SK-N-SH (cell line): ENCODE results near the gene PTDSS2. TPM values are rescaled to one million over a fixed set of nuclear protein-coding genes. Genes with fewer than 3 reads are reported as not detected.

Source experiments
- CTCF ChIA-PET: fragments of 300-600, 350-600 bp; formaldehyde crosslinking; extraction: SDS; loops from one replicate; lab custom pipeline; 2021; lab: Yijun Ruan, JAX
- POLR2A ChIA-PET: fragments of 350-600 bp; sonication (Branson Sonifier 250); formaldehyde crosslinking; extraction: SDS; loops from one replicate; lab custom pipeline; 2020; ENCODE audit warnings: antibody characterized with exemption, inconsistent platforms; lab: Yijun Ruan, JAX
- DNase-seq: peaks from one replicate; pipeline ENCODE4 v3.0.0; 2012
- H2AFZ ChIP-seq: fragments of 200-600 bp; sonication (generic); 2 replicates; pipeline ENCODE4 v1.8.1; 2016; ENCODE audit warnings: antibody characterized with exemption, mild to moderate bottlenecking, low read depth
- H3F3A ChIP-seq: fragments of 200-600 bp; sonication (generic); replicated peaks from 2 replicates; pipeline ENCODE3; 2016; ENCODE audit warnings: antibody characterized with exemption, mild to moderate bottlenecking; ENCODE audit not compliant: insufficient read depth
- H3K27ac ChIP-seq, 2 experiments: fragments of 200-500 bp in 1 of 2; fragments of 200-600 bp in 1 of 2; sonication (Bioruptor generic) in 1 of 2; sonication (generic), shearing (Covaris generic) in 1 of 2; 2 replicates each; pipeline versions ENCODE4 v1.5.1 to v1.6.1; 2014 to 2016; ENCODE audit warnings: low read depth in 2 of 2, inconsistent platforms in 1 of 2, low read length in 1 of 2, mild to moderate bottlenecking in 1 of 2, mixed read lengths in 1 of 2
- H3K27me3 ChIP-seq: fragments of 200-600 bp; sonication (generic), shearing (Covaris generic); 2 replicates; pipeline ENCODE4 v1.6.1; 2016; ENCODE audit warnings: mixed run types; ENCODE audit not compliant: insufficient read depth
- H3K36me3 ChIP-seq, 2 experiments: fragments of 200-500 bp in 1 of 2; fragments of 200-600 bp in 1 of 2; sonication (Bioruptor generic) in 1 of 2; sonication (generic) in 1 of 2; replicated peaks in 1 of 2; 2 replicates each; pipeline versions ENCODE3 to v1.5.1; 2014 to 2016; ENCODE audit warnings: low read length in 1 of 2, mild to moderate bottlenecking in 1 of 2; ENCODE audit not compliant: insufficient read depth in 2 of 2, control insufficient read depth in 1 of 2
- H3K4me1 ChIP-seq, 2 experiments: fragments of 200-500 bp in 1 of 2; fragments of 200-600 bp in 1 of 2; sonication (Bioruptor generic) in 1 of 2; sonication (generic), shearing (Covaris generic) in 1 of 2; 2 replicates each; pipeline versions ENCODE4 v1.5.1 to v1.6.1; 2014 to 2016; ENCODE audit warnings: low read depth in 1 of 2, low read length in 1 of 2, mixed run types in 1 of 2; ENCODE audit not compliant: insufficient read depth in 2 of 2, control insufficient read depth in 1 of 2
- H3K4me2 ChIP-seq: fragments of 200-600 bp; sonication (generic), shearing (Covaris generic); 2 replicates; pipeline ENCODE4 v1.6.1; 2017; ENCODE audit warnings: mixed run types
- H3K4me3 ChIP-seq, 2 experiments: fragments of 200-500 bp in 1 of 2; fragments of 200-600 bp in 1 of 2; sonication (Bioruptor generic) in 1 of 2; sonication (generic), shearing (Covaris generic) in 1 of 2; 2 replicates each; pipeline versions ENCODE4 v1.5.1 to v1.8.1; 2014 to 2016; ENCODE audit warnings: low read depth in 2 of 2, inconsistent platforms in 1 of 2, low read length in 1 of 2, mild to moderate bottlenecking in 1 of 2, mixed read lengths in 1 of 2, moderate library complexity in 1 of 2
- H3K79me2 ChIP-seq: fragments of 200-600 bp; sonication (generic); 2 replicates; pipeline ENCODE4 v1.8.1; 2017; ENCODE audit warnings: mild to moderate bottlenecking; ENCODE audit not compliant: insufficient read depth
- H3K9ac ChIP-seq: fragments of 200-600 bp; sonication (generic); 2 replicates; pipeline ENCODE4 v1.6.1; 2017; ENCODE audit warnings: mixed run types
- H3K9me2 ChIP-seq: fragments of 200-600 bp; sonication (generic); 2 replicates; pipeline ENCODE4 v1.6.1; 2017; ENCODE audit warnings: mixed run types
- H3K9me3 ChIP-seq: fragments of 200-600 bp; sonication (generic); 2 replicates; pipeline ENCODE4 v1.6.1; 2017; ENCODE audit warnings: mixed run types, mild to moderate bottlenecking, moderate library complexity
- H4K20me1 ChIP-seq: fragments of 200-600 bp; sonication (generic); 2 replicates; pipeline ENCODE4 v1.6.1; 2017; ENCODE audit warnings: mild to moderate bottlenecking, mixed run types; ENCODE audit not compliant: insufficient read depth
- CHD2 ChIP-seq: fragments of 150-350 bp; IDR thresholded peaks from 2 replicates; pipeline ENCODE4 v1.6.1; 2018; ENCODE audit warnings: low read length; ENCODE audit not compliant: partially characterized antibody
- POLR2AphosphoS5 ChIP-seq: IDR thresholded peaks from 2 replicates; pipeline ENCODE4 v1.6.1; 2012; ENCODE audit warnings: low read depth, low read length
- SMC3 ChIP-seq: IDR thresholded peaks from 2 replicates; pipeline ENCODE4 v1.6.1; 2012; ENCODE audit warnings: low read depth, low read length, improper control_type of control experiment
- TEAD4 ChIP-seq: IDR thresholded peaks from 2 replicates; pipeline ENCODE4 v1.4.0; 2012; ENCODE audit warnings: mild to moderate bottlenecking, borderline replicate concordance; ENCODE audit not compliant: insufficient read depth
- YY1 ChIP-seq: IDR thresholded peaks from 2 replicates; pipeline ENCODE4 v1.4.0; 2012; ENCODE audit warnings: low read depth, mild to moderate bottlenecking
- ZBTB33 ChIP-seq: IDR thresholded peaks from 2 replicates; pipeline ENCODE4 v1.4.0; 2012; ENCODE audit warnings: low read depth, borderline replicate concordance
- WGBS: methylation state at CpG from one replicate; pipeline ENCODE4 v1.1.6; 2017; ENCODE audit warnings: low lambda C conversion rate; 5-methylcytosine and 5-hydroxymethylcytosine counted together
- polyA plus RNA-seq, 3 experiments: library from polyadenylated mRNA; depleted of rRNA; stranded (reverse); fragments of >200 nt; gene quantifications; 2 replicates each; pipeline ENCODE4 v1.2.3, GENCODE V29; 2012

PTDSS2 gene
- polyA plus RNA-seq, 1 of the 3 experiments (the other 2 are of a cell fraction): 28.6 TPM

- POLR2A ChIA-PET: interaction anchor here (0.6 to 1.5 kb wide), 2 partner anchors 10 kb away, joined by 3 to 4 read pairs; no protein-coding TSS in a partner anchor
- Histone ChIP-seq H4K20me1 (no peaks in the 10 kb centered on the region), H3F3A (no peaks in the 10 kb centered on the region), H3K9ac (no peak overlapping the region), H3K4me3 (no peak overlapping the region), H3K27ac (no peak overlapping the region), H3K9me2 (no peaks in the 10 kb centered on the region), H3K4me1 (peaks cover 0 to 12% of the 10 kb centered on the region in 2 experiments; a peak in 1 of 4 replicates), H3K36me3 (no peaks in the 10 kb centered on the region), H3K9me3 (no peaks in the 10 kb centered on the region), H3K79me2 (no peaks in the 10 kb centered on the region), H3K4me2 (no peak overlapping the region), H3K27me3 (peaks cover 21% of the 10 kb centered on the region), H2AFZ (no peak overlapping the region)
- WGBS: 75% methylated on average over 12 of the region's 21 CpGs
- CTCF ChIA-PET: interaction anchor here (1.3 to 3.1 kb wide), 2 partner anchors 10 to 12 kb away, joined by 3 to 15 read pairs; partner anchors contain the start of gene PTDSS2
- TF ChIP-seq YY1: no peak
- no peak for TF ChIP-seq TEAD4
- no peak for TF ChIP-seq CHD2
- TF ChIP-seq SMC3: no peak
- no peak for TF ChIP-seq POLR2AphosphoS5
- no peak for DNase-seq
Measured at GRCh38 chr11:438101-438844, 11.8 kb upstream of the PTDSS2 start.

- DNase-seq: no peak
- ChIA-PET CTCF (interaction anchor here (1.2 to 3.1 kb wide), 3 partner anchors 9 to 11 kb away, joined by 3 to 15 read pairs (median 4); partner anchors contain the start of gene PTDSS2), POLR2A (interaction anchor here (1.1 to 1.5 kb wide), 2 partner anchors 9 to 27 kb away, joined by 4 read pairs; no protein-coding TSS in a partner anchor)
- H3K27ac ChIP-seq: no peak overlapping the region
- 65% methylated on average over 17 of the region's 23 CpGs for WGBS
- H3K36me3 ChIP-seq: no peaks in the 10 kb centered on the region
- H3K27me3 ChIP-seq: peaks cover 12% of the 10 kb centered on the region
- peaks cover 0 to 12% of the 10 kb centered on the region in 2 experiments; a peak in 1 of 4 replicates for H3K4me1 ChIP-seq
- H3K79me2 ChIP-seq: no peaks in the 10 kb centered on the region
- no peak overlapping the region for H2AFZ ChIP-seq
- H3K9me2 ChIP-seq: no peaks in the 10 kb centered on the region
- H3K4me3 ChIP-seq: no peak overlapping the region
- H3K9ac ChIP-seq: no peak overlapping the region
- TF ChIP-seq ZBTB33: no peak
- H3F3A ChIP-seq: no peaks in the 10 kb centered on the region
- H3K9me3 ChIP-seq: no peaks in the 10 kb centered on the region
- H4K20me1 ChIP-seq: no peaks in the 10 kb centered on the region
- H3K4me2 ChIP-seq: no peak overlapping the region
Measured at GRCh38 chr11:439315-440064, 10.6 kb upstream of the PTDSS2 start.
